NCI-H2227 (cell line): Measurements from ENCODE around the gene TENM4.
"Not testable (repeated sequence)": the region's sequence is repeated elsewhere in the genome, so short reads cannot be mapped to it uniquely, and the experiment has no call there.

ENCODE experiments used
- DNase-seq: peaks from one replicate; lab custom pipeline; 2025; ENCODE audit not compliant: unreplicated experiment; lab: John Stamatoyannopoulos, UW

The TENM4 gene

GRCh38 chr11:78922859-78923625 lies 517.8 kb downstream of the TENM4 start:
- DNase-seq: no peak

- no peak for DNase-seq
Observed at GRCh38 chr11:78921509-78921908, 519.3 kb downstream of the TENM4 start.

GRCh38 chr11:78920329-78920728 lies 520.5 kb downstream of the TENM4 start:
- DNase-seq: no peak

- DNase-seq: no peak
Observed at GRCh38 chr11:78916759-78917158, 524.1 kb downstream of the TENM4 start.

- DNase-seq: no peak
Observed at GRCh38 chr11:78914503-78914902, 526.3 kb downstream of the TENM4 start.

GRCh38 chr11:78912778-78913177 lies 528.1 kb downstream of the TENM4 start:
- DNase-seq: no peak

GRCh38 chr11:78910322-78910721 lies 530.5 kb downstream of the TENM4 start:
- no peak for DNase-seq

- no peak for DNase-seq
Observed at GRCh38 chr11:78909386-78909785, 531.4 kb downstream of the TENM4 start.

- DNase-seq: no peak
Observed at GRCh38 chr11:78907636-78908035, 533.2 kb downstream of the TENM4 start.

GRCh38 chr11:78906566-78906965 lies 534.3 kb downstream of the TENM4 start:
- no peak for DNase-seq

- DNase-seq: no peak
Observed at GRCh38 chr11:78905756-78906155, 535.1 kb downstream of the TENM4 start.

GRCh38 chr11:78902771-78903507 lies 537.9 kb downstream of the TENM4 start:
- DNase-seq: no peak

- no peak for DNase-seq
Observed at GRCh38 chr11:78901831-78902230, 539.0 kb downstream of the TENM4 start.

GRCh38 chr11:78898266-78898775 lies 542.5 kb downstream of the TENM4 start:
- no peak for DNase-seq

- no peak for DNase-seq
Observed at GRCh38 chr11:78893996-78894395, 546.8 kb downstream of the TENM4 start.

GRCh38 chr11:78889698-78890097 lies 551.1 kb downstream of the TENM4 start:
- no peak for DNase-seq

GRCh38 chr11:78886616-78887015 lies 554.2 kb downstream of the TENM4 start:
- DNase-seq: no peak

GRCh38 chr11:78884761-78885160 lies 556.1 kb downstream of the TENM4 start:
- no peak for DNase-seq

- no peak for DNase-seq
Observed at GRCh38 chr11:78883506-78883905, 557.3 kb downstream of the TENM4 start.

- DNase-seq: not testable (repeated sequence)
Observed at GRCh38 chr11:78879094-78879980, 561.5 kb downstream of the TENM4 start.

- DNase-seq: no peak
Observed at GRCh38 chr11:78878631-78879030, 562.2 kb downstream of the TENM4 start.
